SK-N-SH (cell line): ENCODE data around the gene POLR1A. TPM values are rescaled to one million over a fixed set of nuclear protein-coding genes. Genes with fewer than 3 reads are reported as not detected.

Source experiments
- CTCF ChIA-PET: fragments of 300-600, 350-600 bp; formaldehyde crosslinking; extraction: SDS; loops from one replicate; lab custom pipeline; 2021; lab: Yijun Ruan, JAX
- POLR2A ChIA-PET: fragments of 350-600 bp; sonication (Branson Sonifier 250); formaldehyde crosslinking; extraction: SDS; loops from one replicate; lab custom pipeline; 2020; ENCODE audit warnings: antibody characterized with exemption, inconsistent platforms; lab: Yijun Ruan, JAX
- DNase-seq: peaks from one replicate; pipeline ENCODE4 v3.0.0; 2012
- H2AFZ ChIP-seq: fragments of 200-600 bp; sonication (generic); 2 replicates; pipeline ENCODE4 v1.8.1; 2016; ENCODE audit warnings: antibody characterized with exemption, mild to moderate bottlenecking, low read depth
- H3F3A ChIP-seq: fragments of 200-600 bp; sonication (generic); replicated peaks from 2 replicates; pipeline ENCODE3; 2016; ENCODE audit warnings: antibody characterized with exemption, mild to moderate bottlenecking; ENCODE audit not compliant: insufficient read depth
- H3K27ac ChIP-seq, 2 experiments: fragments of 200-500 bp in 1 of 2; fragments of 200-600 bp in 1 of 2; sonication (Bioruptor generic) in 1 of 2; sonication (generic), shearing (Covaris generic) in 1 of 2; 2 replicates each; pipeline versions ENCODE4 v1.5.1 to v1.6.1; 2014 to 2016; ENCODE audit warnings: low read depth in 2 of 2, inconsistent platforms in 1 of 2, low read length in 1 of 2, mild to moderate bottlenecking in 1 of 2, mixed read lengths in 1 of 2
- H3K27me3 ChIP-seq: fragments of 200-600 bp; sonication (generic), shearing (Covaris generic); 2 replicates; pipeline ENCODE4 v1.6.1; 2016; ENCODE audit warnings: mixed run types; ENCODE audit not compliant: insufficient read depth
- H3K36me3 ChIP-seq, 2 experiments: fragments of 200-500 bp in 1 of 2; fragments of 200-600 bp in 1 of 2; sonication (Bioruptor generic) in 1 of 2; sonication (generic) in 1 of 2; replicated peaks in 1 of 2; 2 replicates each; pipeline versions ENCODE3 to v1.5.1; 2014 to 2016; ENCODE audit warnings: low read length in 1 of 2, mild to moderate bottlenecking in 1 of 2; ENCODE audit not compliant: insufficient read depth in 2 of 2, control insufficient read depth in 1 of 2
- H3K4me1 ChIP-seq, 2 experiments: fragments of 200-500 bp in 1 of 2; fragments of 200-600 bp in 1 of 2; sonication (Bioruptor generic) in 1 of 2; sonication (generic), shearing (Covaris generic) in 1 of 2; 2 replicates each; pipeline versions ENCODE4 v1.5.1 to v1.6.1; 2014 to 2016; ENCODE audit warnings: low read depth in 1 of 2, low read length in 1 of 2, mixed run types in 1 of 2; ENCODE audit not compliant: insufficient read depth in 2 of 2, control insufficient read depth in 1 of 2
- H3K4me2 ChIP-seq: fragments of 200-600 bp; sonication (generic), shearing (Covaris generic); 2 replicates; pipeline ENCODE4 v1.6.1; 2017; ENCODE audit warnings: mixed run types
- H3K4me3 ChIP-seq, 2 experiments: fragments of 200-500 bp in 1 of 2; fragments of 200-600 bp in 1 of 2; sonication (Bioruptor generic) in 1 of 2; sonication (generic), shearing (Covaris generic) in 1 of 2; 2 replicates each; pipeline versions ENCODE4 v1.5.1 to v1.8.1; 2014 to 2016; ENCODE audit warnings: low read depth in 2 of 2, inconsistent platforms in 1 of 2, low read length in 1 of 2, mild to moderate bottlenecking in 1 of 2, mixed read lengths in 1 of 2, moderate library complexity in 1 of 2
- H3K79me2 ChIP-seq: fragments of 200-600 bp; sonication (generic); 2 replicates; pipeline ENCODE4 v1.8.1; 2017; ENCODE audit warnings: mild to moderate bottlenecking; ENCODE audit not compliant: insufficient read depth
- H3K9ac ChIP-seq: fragments of 200-600 bp; sonication (generic); 2 replicates; pipeline ENCODE4 v1.6.1; 2017; ENCODE audit warnings: mixed run types
- H3K9me2 ChIP-seq: fragments of 200-600 bp; sonication (generic); 2 replicates; pipeline ENCODE4 v1.6.1; 2017; ENCODE audit warnings: mixed run types
- H3K9me3 ChIP-seq: fragments of 200-600 bp; sonication (generic); 2 replicates; pipeline ENCODE4 v1.6.1; 2017; ENCODE audit warnings: mixed run types, mild to moderate bottlenecking, moderate library complexity
- H4K20me1 ChIP-seq: fragments of 200-600 bp; sonication (generic); 2 replicates; pipeline ENCODE4 v1.6.1; 2017; ENCODE audit warnings: mild to moderate bottlenecking, mixed run types; ENCODE audit not compliant: insufficient read depth
- CTCF ChIP-seq: fragments of 200-600 bp; sonication (generic); IDR thresholded peaks from 2 replicates; pipeline ENCODE4 v1.6.1; 2017; ENCODE audit warnings: antibody characterized with exemption, mild to moderate bottlenecking, moderate library complexity
- ELF1 ChIP-seq: IDR thresholded peaks from 2 replicates; pipeline ENCODE4 v1.4.0; 2012
- EP300 ChIP-seq, 2 experiments: IDR thresholded peaks; 2 replicates each; pipeline versions ENCODE4 v1.4.0 to v1.6.1; 2012; ENCODE audit warnings: borderline replicate concordance in 1 of 2, low read depth in 1 of 2, low read length in 1 of 2
- EZH2phosphoT487 ChIP-seq: fragments of 200-600 bp; sonication (generic); IDR thresholded peaks from 2 replicates; pipeline ENCODE4 v1.6.1; 2017; ENCODE audit warnings: low read depth, mixed run types, mild to moderate bottlenecking, antibody characterized with exemption, moderate library complexity, borderline replicate concordance
- FOSL2 ChIP-seq: IDR thresholded peaks from 2 replicates; pipeline ENCODE4 v1.4.0; 2012; ENCODE audit warnings: low read depth, mild to moderate bottlenecking, moderate library complexity, borderline replicate concordance
- FOXJ3 ChIP-seq: sonication (generic); formaldehyde crosslinking; IDR thresholded peaks from 2 replicates; pipeline ENCODE4 v1.5.1; 2020; ENCODE audit warnings: mild to moderate bottlenecking, missing genetic modification reagents
- IRF3 ChIP-seq: fragments of 150-350 bp; IDR thresholded peaks from 2 replicates; pipeline ENCODE4 v1.6.1; 2016; ENCODE audit warnings: mild to moderate bottlenecking, low read depth, low read length
- JUND ChIP-seq: IDR thresholded peaks from 2 replicates; pipeline ENCODE4 v1.4.0; 2012
- MEF2A ChIP-seq: IDR thresholded peaks from 2 replicates; pipeline ENCODE4 v1.4.0; 2012; ENCODE audit warnings: low read depth, borderline replicate concordance
- NFIC ChIP-seq: IDR thresholded peaks from 2 replicates; pipeline ENCODE4 v1.4.0; 2012; ENCODE audit warnings: borderline replicate concordance
- NRF1 ChIP-seq: IDR thresholded peaks from 2 replicates; pipeline ENCODE4 v1.6.1; 2012; ENCODE audit warnings: low read depth, mild to moderate bottlenecking, low read length
- PBX3 ChIP-seq: IDR thresholded peaks from 2 replicates; pipeline ENCODE4; 2012
- POLR2AphosphoS5 ChIP-seq: IDR thresholded peaks from 2 replicates; pipeline ENCODE4 v1.6.1; 2012; ENCODE audit warnings: low read depth, low read length
- REST ChIP-seq: IDR thresholded peaks from 2 replicates; pipeline ENCODE4 v1.6.1; 2012; ENCODE audit warnings: mild to moderate bottlenecking, low read depth, low read length, moderate library complexity
- RFX5 ChIP-seq: IDR thresholded peaks from 2 replicates; pipeline ENCODE4 v1.6.1; 2012; ENCODE audit warnings: mild to moderate bottlenecking, improper control_type of control experiment, low read length
- RXRA ChIP-seq: IDR thresholded peaks from 2 replicates; pipeline ENCODE4 v1.4.0; 2012; ENCODE audit warnings: low read depth, mild to moderate bottlenecking, borderline replicate concordance
- SIN3A ChIP-seq: IDR thresholded peaks from 2 replicates; pipeline ENCODE4 v1.6.1; 2012; ENCODE audit warnings: low read depth, mild to moderate bottlenecking, low read length, moderate library complexity, borderline replicate concordance
- TEAD4 ChIP-seq: IDR thresholded peaks from 2 replicates; pipeline ENCODE4 v1.4.0; 2012; ENCODE audit warnings: mild to moderate bottlenecking, borderline replicate concordance; ENCODE audit not compliant: insufficient read depth
- USF2 ChIP-seq: fragments of 150-350 bp; IDR thresholded peaks from 2 replicates; pipeline ENCODE4 v1.6.1; 2017; ENCODE audit warnings: antibody characterized with exemption, low read length, low read depth, borderline replicate concordance
- WGBS: methylation state at CpG from one replicate; pipeline ENCODE4 v1.1.6; 2017; ENCODE audit warnings: low lambda C conversion rate; 5-methylcytosine and 5-hydroxymethylcytosine counted together
- polyA plus RNA-seq, 3 experiments: library from polyadenylated mRNA; depleted of rRNA; stranded (reverse); fragments of >200 nt; gene quantifications; 2 replicates each; pipeline ENCODE4 v1.2.3, GENCODE V29; 2012

POLR1A gene
- polyA plus RNA-seq, 1 of the 3 experiments (the other 2 are of a cell fraction): 6.1 TPM

GRCh38 chr2:86143307-86143706 lies 37.6 kb upstream of the POLR1A start:
- Histone ChIP-seq H3K4me2 (no peak overlapping the region), H3K36me3 (peaks cover 74 to 86% of the 10 kb centered on the region in 2 experiments)

More at GRCh38 chr2:86143307-86143706, 37.6 kb upstream of the POLR1A start:
- no peaks in the 10 kb centered on the region for H3K27me3 ChIP-seq
- no peaks in the 10 kb centered on the region for H3K4me1 ChIP-seq
- peaks cover 22% of the 10 kb centered on the region for H3F3A ChIP-seq
- H3K9me3 ChIP-seq: no peaks in the 10 kb centered on the region
- H3K9ac ChIP-seq: no peak overlapping the region
- H2AFZ ChIP-seq: no peak overlapping the region
- no peaks in the 10 kb centered on the region for H3K9me2 ChIP-seq
- no peaks in the 10 kb centered on the region for H3K79me2 ChIP-seq
- no peak for DNase-seq
- H3K4me3 ChIP-seq: no peak overlapping the region
- CTCF ChIA-PET: interaction anchor here (0.9 kb wide), 1 partner anchor 316 kb away, joined by 4 read pairs; no protein-coding TSS in a partner anchor
- POLR2A ChIA-PET: no interaction called here
- TF ChIP-seq MEF2A (no peak), JUND (no peak), IRF3 (no peak), POLR2AphosphoS5 (no peak), RXRA (no peak), FOXJ3 (CRISPR knock-in tag) (no peak), SIN3A (no peak), ELF1 (no peak), EP300 (IDR thresholded peaks at IDR 0.05; ENCODE audit: borderline replicate concordance in 1 of 2, low read depth in 1 of 2, low read length in 1 of 2) (no peak), NRF1 (no peak), USF2 (no peak), TEAD4 (no peak), NFIC (no peak), EZH2phosphoT487 (no peak), CTCF (no peak), RFX5 (no peak), FOSL2 (no peak), REST (no peak), PBX3 (no peak)
- WGBS: 95% methylated on average over 6 of the region's 6 CpGs
- H3K27ac ChIP-seq: no peak overlapping the region
- no peaks in the 10 kb centered on the region for H4K20me1 ChIP-seq
